Aorta (tissue), 5 donors: ENCODE results near the gene RPS6KA2. TPM values are rescaled to one million over a fixed set of nuclear protein-coding genes. Genes with fewer than 3 reads are reported as not detected.
"Not testable (repeated sequence)": the region's sequence is repeated elsewhere in the genome, so short reads cannot be mapped to it uniquely, and the experiment has no call there.

ENCODE experiments used
- ATAC-seq: fragments of 200-7000 bp; cut with Tn5 transposase; one replicate; pipeline ENCODE4 v1.9.1; 2022; ENCODE audit warnings: moderate library complexity; ENCODE audit not compliant: low FRiP score
- DNase-seq, 2 donors: peaks; one replicate each; pipeline ENCODE4 v3.0.0-alpha.2; 2020
- H3K27ac ChIP-seq, 2 donors: one replicate each; pipeline ENCODE4 v1.5.1; 2013; ENCODE audit warnings: low read length in 2 of 2, mild to moderate bottlenecking in 2 of 2, moderate library complexity in 2 of 2, control low read depth in 1 of 2, inconsistent platforms in 1 of 2, low read depth in 1 of 2
- H3K27me3 ChIP-seq, 2 donors: one replicate each; pipeline ENCODE4 v1.6.1; 2013; ENCODE audit warnings: control low read depth in 1 of 2, low read length in 1 of 2, mild to moderate bottlenecking in 1 of 2, moderate library complexity in 1 of 2; ENCODE audit not compliant: insufficient read depth in 2 of 2, control insufficient read depth in 1 of 2
- H3K36me3 ChIP-seq, 2 donors: one replicate each; pipeline ENCODE4 v1.6.1; 2013; ENCODE audit warnings: control low read depth in 1 of 2, low read length in 1 of 2, mild to moderate bottlenecking in 1 of 2; ENCODE audit not compliant: insufficient read depth in 2 of 2, control insufficient read depth in 1 of 2
- H3K4me1 ChIP-seq, 2 donors: one replicate each; pipeline ENCODE4 v1.6.1; 2013; ENCODE audit warnings: low read length in 2 of 2, control low read depth in 1 of 2, mild to moderate bottlenecking in 1 of 2, moderate library complexity in 1 of 2; ENCODE audit not compliant: insufficient read depth in 2 of 2, control insufficient read depth in 1 of 2
- H3K4me3 ChIP-seq, 2 donors: one replicate each; pipeline ENCODE4 v1.5.1; 2013; ENCODE audit warnings: low read length in 2 of 2, control low read depth in 1 of 2, mild to moderate bottlenecking in 1 of 2
- H3K9me3 ChIP-seq: one replicate; pipeline ENCODE4 v1.6.1; 2013; ENCODE audit warnings: mild to moderate bottlenecking, low read length; ENCODE audit not compliant: control insufficient read depth
- WGBS, 2 donors: extraction: QIAGEN DNeasy Blood & Tissue Kit; methylation state at CpG; one replicate each; pipeline ENCODE4 v1.1.7; 2013; 5-methylcytosine and 5-hydroxymethylcytosine counted together
- intact Hi-C, 2 donors: fragments of 100-400 bp; cut with DNase I; formaldehyde crosslinking; loops; one replicate each; pipeline versions ENCODE4 v1.14.2 to v1.15.0; 2022
- polyA plus RNA-seq, 2 donors: library from polyadenylated mRNA; stranded (reverse); fragments of 200-250 nt; gene quantifications; one replicate each; pipeline ENCODE4 v1.2.3, GENCODE V29; 2013
- total RNA-seq, 2 donors: library from RNA; stranded (reverse); fragmentation: NEBNext Ultra II Directional; extraction: Animal tissue kit (Norgen Biotek cat#: 25700); gene quantifications; one replicate each; pipeline ENCODE4 v1.2.1, GENCODE V29; 2021
- donor health status: healthy with polysubstance abuse.
- donor health status: Bipolar disorder and iron deficiency.
- donor health status: DM: no; HTN: no; CAD: no.
- donor health status: DM: no; HTN: no; CAD: no.
- donor health status: DM: yes; HTN: yes; CAD: no.

The RPS6KA2 gene
- total and polyA plus RNA-seq, 4 donors, result 24.5 to 52.7 (median 37.3) TPM

DNA sequence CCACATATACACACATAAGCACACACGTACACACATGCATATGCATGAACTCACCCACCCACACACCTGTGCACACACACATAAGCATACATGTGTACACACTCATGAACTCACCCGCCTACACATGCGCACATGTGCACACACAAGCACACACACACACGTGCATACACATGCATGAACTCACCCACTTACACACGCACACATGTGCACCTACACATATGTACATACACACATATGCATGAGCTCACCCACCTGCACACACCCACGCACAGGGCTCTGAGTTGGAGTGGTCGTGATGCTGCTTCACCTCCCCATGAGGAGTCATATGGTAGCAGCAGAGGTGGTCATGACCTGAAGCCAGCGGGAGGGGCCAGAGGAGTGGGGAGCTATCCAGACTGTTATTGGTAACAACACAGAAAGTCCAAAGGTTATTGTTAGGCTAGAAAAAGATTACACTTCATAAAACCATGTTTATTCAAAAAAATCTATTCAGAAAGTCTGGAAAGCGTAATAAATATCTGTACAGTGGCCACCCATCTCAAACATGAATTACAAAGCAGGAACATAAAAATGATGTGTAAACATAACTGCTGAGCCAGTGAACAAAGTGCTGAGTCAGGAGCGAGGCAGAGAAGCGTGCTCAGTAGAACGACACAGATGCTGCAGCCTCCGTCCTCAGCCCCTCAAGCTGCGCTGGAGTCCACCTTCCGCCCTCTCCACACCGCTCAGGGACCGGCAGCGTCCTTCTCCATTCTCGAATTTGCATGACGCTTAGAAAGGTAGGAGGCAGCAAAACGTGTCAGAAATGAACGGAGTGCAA is 217.9 kb downstream of the RPS6KA2 start:
- 75 to 80% methylated on average over 22 of the region's 22 CpGs for WGBS, 2 donors
- no peak for ATAC-seq
- Histone ChIP-seq H3K4me3 (no peak overlapping the region), H3K9me3 (no peaks in the 10 kb centered on the region), H3K27ac (no peak overlapping the region), H3K27me3 (no peaks in the 10 kb centered on the region), H3K36me3 (no peaks in the 10 kb centered on the region), H3K4me1 (no peaks in the 10 kb centered on the region)
- DNase-seq, result no peak
- intact Hi-C loops, result no loop called here

DNA sequence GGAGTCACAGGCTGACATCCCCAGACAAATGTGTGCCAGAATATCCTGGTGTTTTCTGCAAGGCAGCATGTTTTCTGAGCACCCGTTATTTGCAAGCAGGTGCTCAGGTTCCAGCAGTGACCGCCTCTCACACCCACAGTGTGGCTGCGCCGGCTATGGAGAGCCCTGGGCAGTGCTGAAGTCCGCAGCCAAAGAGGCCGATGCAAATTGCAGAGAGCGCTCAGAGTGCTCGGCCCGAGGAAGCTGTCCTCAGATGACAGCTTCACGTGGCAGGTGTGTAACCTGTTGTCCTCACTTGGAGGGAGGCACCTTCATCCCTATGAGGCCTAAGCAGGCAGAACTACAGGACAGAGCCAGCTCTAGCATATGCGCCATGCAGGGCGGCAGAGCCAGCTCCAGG is 220.9 kb downstream of the RPS6KA2 start:
- Histone ChIP-seq H3K36me3 (no peaks in the 10 kb centered on the region), H3K9me3 (no peaks in the 10 kb centered on the region), H3K4me1 (no peaks in the 10 kb centered on the region), H3K4me3 (no peak overlapping the region), H3K27me3 (no peaks in the 10 kb centered on the region), H3K27ac (no peak overlapping the region)
- ATAC-seq, result no peak
- no peak for DNase-seq
- WGBS, 2 donors, result 88 to 89% methylated on average over 12 of the region's 12 CpGs
- intact Hi-C loops, result no loop called here

DNA sequence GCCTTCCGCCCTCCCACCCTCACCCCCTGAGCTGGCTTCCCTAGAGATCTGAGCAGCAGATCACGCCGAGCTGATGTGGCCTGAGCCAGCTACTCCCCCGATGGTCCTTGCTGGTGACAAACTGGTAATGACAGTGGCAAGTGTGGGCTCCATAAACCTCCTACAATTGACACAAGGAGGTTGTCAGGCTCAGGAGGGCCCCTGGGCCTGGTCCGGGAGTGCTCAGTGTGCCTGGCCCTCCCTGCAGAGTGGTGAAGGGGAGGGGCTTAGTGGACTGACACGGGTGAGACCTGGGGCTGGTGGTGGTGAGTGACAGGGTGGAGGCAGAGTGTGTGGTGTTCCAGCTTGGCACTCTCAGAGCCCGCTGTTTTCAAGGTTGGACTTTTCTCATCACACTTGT is 221.7 kb downstream of the RPS6KA2 start:
- Histone ChIP-seq H3K27ac (no peak overlapping the region), H3K36me3 (no peaks in the 10 kb centered on the region), H3K9me3 (no peaks in the 10 kb centered on the region), H3K27me3 (no peaks in the 10 kb centered on the region), H3K4me1 (no peaks in the 10 kb centered on the region), H3K4me3 (no peak overlapping the region)
- DNase-seq (no peak), ATAC-seq (no peak)
- intact Hi-C loops, result no loop called here
- WGBS, 2 donors, result 66 to 67% methylated on average over 7 of the region's 7 CpGs

- no peaks in the 10 kb centered on the region for H3K27me3 ChIP-seq
- no peak overlapping the region for H3K27ac ChIP-seq
- no peak for DNase-seq
- no peaks in the 10 kb centered on the region for H3K4me1 ChIP-seq
- no peaks in the 10 kb centered on the region for H3K9me3 ChIP-seq
- no peak overlapping the region for H3K4me3 ChIP-seq
- no peak for ATAC-seq
- H3K36me3 ChIP-seq, result no peaks in the 10 kb centered on the region
- WGBS, 2 donors, result 37 to 39% methylated on average over 6 of the region's 6 CpGs
- intact Hi-C loops, result loop anchor here in 1 of 2 donors (2.0 kb wide), 1 partner anchor 128 kb away; no protein-coding TSS in a partner anchor
These were observed 224.3 kb downstream of the RPS6KA2 start for GRCh38 chr6:166402582-166403277.

- H3K27ac ChIP-seq, H3K27me3 ChIP-seq, H3K36me3 ChIP-seq, H3K9me3 ChIP-seq, H3K4me1 ChIP-seq, H3K4me3 ChIP-seq: not testable (repeated sequence)
- intact Hi-C loops, result loop anchor here in 1 of 2 donors (1.0 kb wide), 2 partner anchors 87 to 125 kb away; no protein-coding TSS in a partner anchor
- DNase-seq (peak in 1 of 2 donors; percentile 68), ATAC-seq (peak; percentile 88)
- WGBS, 2 donors, result 23% methylated on average over 16 of the region's 16 CpGs
These were observed 226.3 kb downstream of the RPS6KA2 start for GRCh38 chr6:166400649-166401250.

DNA sequence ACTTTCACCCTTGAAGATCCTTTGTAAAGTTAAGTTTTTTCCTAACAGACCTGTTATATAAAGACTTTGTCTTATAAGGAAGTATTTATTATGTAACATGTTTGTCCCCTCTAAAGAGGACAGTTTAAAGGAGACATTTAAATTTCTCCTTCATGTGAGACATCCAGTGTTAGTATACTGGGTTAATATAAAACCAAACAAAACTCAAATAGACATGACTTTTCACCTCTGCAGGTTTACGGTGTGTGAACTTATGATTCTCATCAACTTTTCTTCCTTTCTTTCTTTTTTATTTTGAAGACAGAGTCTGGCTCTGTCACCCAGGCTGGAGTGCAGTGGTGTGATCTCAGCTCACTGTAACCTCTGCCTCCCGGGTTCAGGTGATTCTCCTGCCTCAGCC is 226.9 kb downstream of the RPS6KA2 start:
- H3K4me1 ChIP-seq, result no peaks in the 10 kb centered on the region
- no peak overlapping the region for H3K27ac ChIP-seq
- no peak overlapping the region for H3K4me3 ChIP-seq
- ATAC-seq (no peak), DNase-seq (no peak)
- 81 to 92% methylated on average over 2 of the region's 2 CpGs for WGBS, 2 donors
- intact Hi-C loops, result loop anchor here in 1 of 2 donors (1.0 kb wide), 2 partner anchors 87 to 125 kb away; no protein-coding TSS in a partner anchor
- H3K9me3 ChIP-seq, result no peaks in the 10 kb centered on the region
- no peaks in the 10 kb centered on the region for H3K36me3 ChIP-seq
- H3K27me3 ChIP-seq, result no peaks in the 10 kb centered on the region

- Histone ChIP-seq H3K36me3 (no peaks in the 10 kb centered on the region), H3K27me3 (no peaks in the 10 kb centered on the region), H3K4me3 (no peak overlapping the region), H3K4me1 (no peaks in the 10 kb centered on the region), H3K9me3 (no peaks in the 10 kb centered on the region), H3K27ac (no peak overlapping the region)
- DNase-seq (no peak), ATAC-seq (no peak)
- 86 to 88% methylated on average over 3 of the region's 3 CpGs for WGBS, 2 donors
- intact Hi-C loops, result loop anchor here in 1 of 2 donors (2.0 kb wide), 1 partner anchor 86 kb away; no protein-coding TSS in a partner anchor
These were observed 228.7 kb downstream of the RPS6KA2 start for GRCh38 chr6:166398348-166398747.

DNA sequence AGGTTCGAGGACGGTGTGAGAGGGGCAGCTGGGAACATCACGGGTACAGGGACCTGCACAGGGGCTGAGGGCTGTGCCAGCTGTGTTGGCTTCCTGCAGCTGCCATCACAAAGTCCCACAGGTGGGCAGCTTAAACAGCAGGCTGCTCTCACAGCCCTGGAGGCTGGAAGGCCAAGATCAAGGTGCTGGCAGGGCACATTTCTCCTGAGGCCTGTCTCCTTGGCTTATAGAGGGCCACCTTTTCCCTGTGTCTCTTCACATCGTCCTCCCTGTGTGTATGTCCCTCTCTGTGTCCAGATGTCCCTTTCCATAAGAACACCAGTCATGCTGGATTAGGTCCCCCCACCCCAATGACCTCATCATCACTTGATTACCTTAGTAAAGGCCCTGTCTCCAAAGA is 229.2 kb downstream of the RPS6KA2 start:
- ATAC-seq (no peak), DNase-seq (no peak)
- H3K27ac ChIP-seq, result no peak overlapping the region
- H3K9me3 ChIP-seq, result no peaks in the 10 kb centered on the region
- no peaks in the 10 kb centered on the region for H3K36me3 ChIP-seq
- intact Hi-C loops, result loop anchor here in 1 of 2 donors (2.0 kb wide), 1 partner anchor 85 kb away; no protein-coding TSS in a partner anchor
- no peak overlapping the region for H3K4me3 ChIP-seq
- H3K27me3 ChIP-seq, result no peaks in the 10 kb centered on the region
- 91 to 93% methylated on average over 4 of the region's 4 CpGs for WGBS, 2 donors
- no peaks in the 10 kb centered on the region for H3K4me1 ChIP-seq
